Fibroblast of mammary gland (primary cell): ENCODE measurements around the gene GULP1.

Source experiments
- DNase-seq: peaks from one replicate; pipeline ENCODE4 v3.0.0-alpha.2; 2010; ENCODE audit warnings: low read depth
- H3K4me3 ChIP-seq: 2 replicates; pipeline ENCODE4 v1.5.1; 2011; ENCODE audit warnings: low read depth, mild to moderate bottlenecking, low read length, moderate library complexity; ENCODE audit not compliant: control insufficient read depth
- CTCF ChIP-seq: conservative IDR thresholded peaks from 2 replicates; pipeline ENCODE4 v1.5.1; 2011; ENCODE audit warnings: low read depth, low read length, inconsistent platforms; ENCODE audit not compliant: control insufficient read depth, insufficient read depth

Gene GULP1

GRCh38 chr2:188596054-188596453 lies 304.4 kb downstream of the GULP1 start:
- H3K4me3 ChIP-seq, result no peak overlapping the region
- no peak for TF ChIP-seq CTCF
- peak; percentile 32 for DNase-seq

- DNase-seq, result no peak
Observed at GRCh38 chr2:188598551-188598950, 306.9 kb downstream of the GULP1 start.

GRCh38 chr2:188599140-188599539 lies 307.5 kb downstream of the GULP1 start:
- H3K4me3 ChIP-seq, result no peak overlapping the region
- DNase-seq, result no peak
- no peak for TF ChIP-seq CTCF

More at GRCh38 chr2:188598551-188598950, 306.9 kb downstream of the GULP1 start:
- no peak for TF ChIP-seq CTCF
- H3K4me3 ChIP-seq, result no peak overlapping the region

- peak; percentile 81 for DNase-seq
- no peak for TF ChIP-seq CTCF
- H3K4me3 ChIP-seq, result no peak overlapping the region
Observed at GRCh38 chr2:188600536-188601210, 309.0 kb downstream of the GULP1 start.

GRCh38 chr2:188601391-188601790 lies 309.7 kb downstream of the GULP1 start:
- no peak overlapping the region for H3K4me3 ChIP-seq
- no peak for TF ChIP-seq CTCF
- no peak for DNase-seq

- peak; percentile 65 for DNase-seq
- TF ChIP-seq CTCF, result no peak
- no peak overlapping the region for H3K4me3 ChIP-seq
Observed at GRCh38 chr2:188601927-188602326, 310.3 kb downstream of the GULP1 start.
